Lung (tissue), 12 donors: Measurements from ENCODE around the gene CTR9. TPM values are rescaled to one million over a fixed set of nuclear protein-coding genes. Genes with fewer than 3 reads are reported as not detected.

ENCODE experiments used
- ATAC-seq: fragments of 200-7000 bp; cut with Tn5 transposase; one replicate; pipeline ENCODE4 v1.9.1; 2020; ENCODE audit warnings: moderate number of reproducible peaks; ENCODE audit not compliant: insufficient read depth, low FRiP score
- DNase-seq, 3 donors: peaks; one replicate each; pipeline ENCODE4 v3.0.0-alpha.2; 2013 to 2017
- H3K27ac ChIP-seq, 2 donors: one replicate each; pipeline ENCODE4 v1.5.1; 2013; ENCODE audit warnings: mild to moderate bottlenecking in 2 of 2, moderate library complexity in 2 of 2, control low read depth in 1 of 2, inconsistent platforms in 1 of 2, low read depth in 1 of 2, low read length in 1 of 2
- H3K27me3 ChIP-seq, 3 donors: one replicate each; pipeline ENCODE4 v1.5.1; 2013; ENCODE audit warnings: low read length in 2 of 3; ENCODE audit not compliant: control insufficient read depth in 3 of 3, insufficient read depth in 3 of 3
- H3K36me3 ChIP-seq, 4 donors: one replicate each; pipeline ENCODE4 v1.5.1; 2013; ENCODE audit warnings: low read length in 4 of 4, mild to moderate bottlenecking in 1 of 4, moderate library complexity in 1 of 4; ENCODE audit not compliant: control insufficient read depth in 4 of 4, insufficient read depth in 4 of 4
- H3K4me1 ChIP-seq, 5 donors: one replicate each; pipeline ENCODE4 v1.5.1; 2013; ENCODE audit warnings: low read length in 5 of 5, mild to moderate bottlenecking in 2 of 5, moderate library complexity in 1 of 5; ENCODE audit not compliant: control insufficient read depth in 5 of 5, insufficient read depth in 5 of 5
- H3K4me3 ChIP-seq: one replicate; pipeline ENCODE4 v1.5.1; 2013; ENCODE audit warnings: mild to moderate bottlenecking, control low read depth, moderate library complexity
- H3K9ac ChIP-seq, 2 donors: one replicate each; pipeline ENCODE4 v1.5.1; 2013; ENCODE audit warnings: low read length in 2 of 2, control low read depth in 1 of 2; ENCODE audit not compliant: insufficient read depth in 1 of 2
- H3K9me3 ChIP-seq, 4 donors: one replicate each; pipeline ENCODE4 v1.5.1; 2013; ENCODE audit warnings: low read length in 3 of 4, mild to moderate bottlenecking in 1 of 4, moderate library complexity in 1 of 4; ENCODE audit not compliant: control insufficient read depth in 4 of 4, insufficient read depth in 3 of 4
- CTCF ChIP-seq: IDR thresholded peaks from 2 replicates; pipeline ENCODE4 v1.5.1; 2012; ENCODE audit warnings: mild to moderate bottlenecking; ENCODE audit errors: control extremely low read depth, extremely low read depth
- WGBS, 2 donors: extraction: QIAGEN DNeasy Blood & Tissue Kit; methylation state at CpG; one replicate each; pipeline ENCODE4 v1.1.7; 2013; 5-methylcytosine and 5-hydroxymethylcytosine counted together
- polyA plus RNA-seq, 2 donors: library from polyadenylated mRNA; stranded (reverse); fragments of 200-250 nt; gene quantifications; one replicate each; pipeline ENCODE4 v1.2.1, GENCODE V29; 2013
- total RNA-seq, 2 donors: library from RNA; depleted of rRNA in 1 of 2; stranded (reverse); fragments of >200 nt in 1 of 2; gene quantifications; one replicate each; pipeline ENCODE4 v1.2.1, GENCODE V29; 2014 to 2021
- donor health status: control.
- donor health status: control.
- donor health status: Bipolar disorder and iron deficiency.
- donor health status: healthy.
- donor health status: DM: yes; HTN: yes; CAD: no.

The CTR9 gene
- total and polyA plus RNA-seq, 4 donors, result 13.2 to 40.0 (median 22.1) TPM

DNA sequence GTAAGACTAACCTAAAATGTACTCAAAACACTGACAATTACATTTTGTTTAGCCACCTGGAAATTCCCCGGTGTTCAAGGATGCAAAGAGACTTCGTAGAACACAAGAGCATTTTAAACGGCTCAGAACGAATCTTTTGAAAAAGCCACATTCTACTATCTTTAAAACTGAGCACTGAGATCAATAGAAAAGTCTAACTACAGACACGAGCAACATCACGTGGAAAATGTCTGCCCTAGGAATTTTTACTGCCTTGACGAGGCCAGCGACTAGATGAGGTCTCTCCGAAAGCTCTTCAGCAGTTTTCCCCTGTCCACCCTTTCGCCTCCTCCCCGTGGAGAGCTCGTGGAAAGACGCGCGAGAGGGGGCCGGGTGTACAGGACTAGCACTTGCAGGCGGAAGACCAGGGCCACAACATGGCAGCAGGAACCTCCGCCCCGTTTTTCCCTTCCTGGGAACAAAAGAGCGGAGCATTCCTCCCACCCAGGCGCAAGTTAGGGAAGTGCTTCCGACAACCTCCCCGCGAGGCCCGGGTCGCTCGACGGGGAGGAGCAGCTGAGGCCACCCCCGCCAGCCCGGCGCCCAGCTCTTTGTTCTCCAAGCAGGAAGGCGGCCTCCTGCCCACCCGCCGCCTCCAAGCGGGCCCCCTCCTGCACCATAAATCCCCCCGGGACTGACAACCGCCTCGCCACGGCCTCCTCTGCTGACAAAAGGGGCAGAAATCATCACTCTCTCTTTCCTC is 56.6 kb downstream of the CTR9 start:
- 0% methylated on average over 36 to 39 of the region's 39 CpGs for WGBS, 2 donors
- H3K4me1 ChIP-seq, result peaks cover 2 to 28% (median 23%) of the 10 kb centered on the region in 5 donors
- peak overlapping the region; percentile 99 for H3K27ac ChIP-seq
- ATAC-seq, result peak; percentile 22
- H3K36me3 ChIP-seq, result peaks cover 15 to 56% (median 39%) of the 10 kb centered on the region in 4 donors
- peak; percentile 66 to 70 (median 67) for DNase-seq
- H3K27me3 ChIP-seq, result no peaks in the 10 kb centered on the region
- peak overlapping the region; percentile 90 to 97 for H3K9ac ChIP-seq
- H3K4me3 ChIP-seq, result peak overlapping the region; percentile 99
- no peaks in the 10 kb centered on the region for H3K9me3 ChIP-seq
- no peak for TF ChIP-seq CTCF

DNA sequence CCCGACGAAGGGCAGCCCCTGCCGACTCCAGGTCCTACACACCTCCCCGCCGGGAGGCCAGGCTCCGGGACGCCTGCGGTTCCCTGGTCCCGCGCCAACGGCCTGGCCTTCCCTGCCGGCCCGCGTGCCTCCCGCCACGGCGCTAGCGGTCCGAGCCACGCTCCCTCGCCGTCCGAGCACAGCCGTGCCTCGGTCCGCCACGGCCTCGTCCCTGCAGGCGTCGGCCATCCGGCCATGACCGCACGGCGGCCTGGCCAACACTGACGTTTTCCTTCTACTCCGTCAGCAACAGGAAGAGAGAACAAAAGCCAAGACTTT is 57.1 kb downstream of the CTR9 start:
- Histone ChIP-seq H3K9me3 (no peaks in the 10 kb centered on the region), H3K4me1 (peaks cover 2 to 27% (median 22%) of the 10 kb centered on the region in 5 donors), H3K27ac (peak overlapping the region; percentile 99), H3K36me3 (peaks cover 13 to 50% (median 33%) of the 10 kb centered on the region in 4 donors), H3K27me3 (no peaks in the 10 kb centered on the region), H3K4me3 (peak overlapping the region; percentile 99), H3K9ac (peak overlapping the region; percentile 90 to 97)
- TF ChIP-seq CTCF, result no peak
- DNase-seq (no peak), ATAC-seq (peak; percentile 1)
- 0% methylated on average over 30 to 36 of the region's 36 CpGs for WGBS, 2 donors

GRCh38 chr11:10808553-10809372 is 57.7 kb downstream of the CTR9 start, which contains the start of gene EIF4G2:
Gene EIF4G2, minus strand, starts transcription at chr11:10808926.
- 0 to 1% methylated on average over 64 to 65 of the region's 65 CpGs for WGBS, 2 donors
- peak within 1 kb of the TSS; percentile 99 for H3K27ac ChIP-seq
- DNase-seq (peak; percentile 100), ATAC-seq (peak; percentile 97)
- H3K9ac ChIP-seq, result peak within 1 kb of the TSS; percentile 90 to 99
- TF ChIP-seq CTCF, result no peak
- peaks cover 2 to 27% (median 20%) of the 10 kb centered on the region in 5 donors for H3K4me1 ChIP-seq
- peak within 1 kb of the TSS; percentile 99 for H3K4me3 ChIP-seq
- H3K36me3 ChIP-seq, result peaks cover 13 to 45% (median 28%) of the 10 kb centered on the region in 4 donors
- H3K9me3 ChIP-seq, result no peaks in the 10 kb centered on the region
- no peaks in the 10 kb centered on the region for H3K27me3 ChIP-seq
